Endothelial cell of umbilical vein (primary cell): ENCODE results near the gene RPS19. TPM values are rescaled to one million over a fixed set of nuclear protein-coding genes. Genes with fewer than 3 reads are reported as not detected.

ENCODE experiments used
- BruUV-seq: library from RNA; stranded (reverse); fragments of 400-500 nt; replicated peaks from 2 replicates; lab custom pipeline; 2021; lab: Mats Ljungman, UMichigan
- CTCF ChIA-PET: fragments of 300-600, 350-600 bp; sonication (Branson Sonifier 250); formaldehyde crosslinking; loops from one replicate; lab custom pipeline; 2021; ENCODE audit warnings: antibody characterized with exemption, inconsistent platforms; lab: Charles Lee
- POLR2A ChIA-PET: fragments of 300-600, 350-600 bp; sonication (Branson Sonifier 250); formaldehyde crosslinking; loops from one replicate; lab custom pipeline; 2021; ENCODE audit warnings: antibody characterized with exemption, inconsistent platforms; lab: Charles Lee
- DNase-seq: peaks from one replicate; pipeline ENCODE4 v3.0.0-alpha.2; 2011; ENCODE audit warnings: low read depth, low spot score
- FAIRE-seq: peaks from 2 replicates; lab custom pipeline; 2011; peaks lifted over from hg19 to GRCh38; lab: Jason Lieb, UNC
- H2AFZ ChIP-seq: 2 replicates; pipeline ENCODE4 v1.6.0; 2012; ENCODE audit warnings: low read depth, low read length, control low read depth, inconsistent platforms
- H3K27ac ChIP-seq: 2 replicates; pipeline ENCODE4 v1.5.1; 2011; ENCODE audit warnings: low read depth, mild to moderate bottlenecking, control low read depth, low read length, moderate library complexity; ENCODE audit not compliant: insufficient read depth
- H3K27me3 ChIP-seq, 2 experiments: 2 replicates each; pipeline versions ENCODE4 v1.6.0 to v1.6.1; 2011; ENCODE audit warnings: low read length in 2 of 2, mixed read lengths in 1 of 2; ENCODE audit not compliant: control insufficient read depth in 2 of 2, insufficient read depth in 2 of 2
- H3K36me3 ChIP-seq, 2 experiments: 2 replicates in 1 of 2; 3 replicates in 1 of 2; pipeline ENCODE4 v1.5.1; 2011; ENCODE audit warnings: low read length in 2 of 2, mild to moderate bottlenecking in 1 of 2, moderate library complexity in 1 of 2; ENCODE audit not compliant: control insufficient read depth in 2 of 2, insufficient read depth in 2 of 2; ENCODE audit errors: extremely low read depth in 1 of 2
- H3K4me1 ChIP-seq: 3 replicates; pipeline ENCODE4 v1.5.1; 2011; ENCODE audit warnings: mild to moderate bottlenecking, low read length; ENCODE audit not compliant: control insufficient read depth, insufficient read depth; ENCODE audit errors: extremely low read depth
- H3K4me2 ChIP-seq: 2 replicates; pipeline ENCODE4 v1.6.1; 2011; ENCODE audit warnings: low read length, control low read depth, mixed read lengths; ENCODE audit not compliant: insufficient read depth
- H3K4me3 ChIP-seq, 3 experiments: fragments of 200-600 bp in 1 of 3; sonication (generic), shearing (Covaris generic) in 1 of 3; replicated peaks in 1 of 3; 2 replicates each; pipeline ENCODE4 v1.5.1; 2011 to 2016; ENCODE audit warnings: control low read depth in 3 of 3, low read length in 3 of 3, mild to moderate bottlenecking in 2 of 3, inconsistent platforms in 1 of 3, low read depth in 1 of 3, moderate library complexity in 1 of 3; ENCODE audit not compliant: insufficient read depth in 1 of 3
- H3K79me2 ChIP-seq: 2 replicates; pipeline ENCODE4 v1.6.0; 2012; ENCODE audit warnings: low read length, inconsistent platforms; ENCODE audit not compliant: control insufficient read depth, insufficient read depth
- H3K9ac ChIP-seq: replicated peaks from 2 replicates; pipeline ENCODE3; 2011; ENCODE audit warnings: low read length, control low read depth; ENCODE audit not compliant: insufficient read depth; ENCODE audit errors: extremely low read depth
- H3K9me1 ChIP-seq: replicated peaks from 3 replicates; pipeline ENCODE4 v1.6.0; 2011; ENCODE audit warnings: mild to moderate bottlenecking, low read length; ENCODE audit not compliant: control insufficient read depth, insufficient read depth; ENCODE audit errors: extremely low read depth
- H3K9me3 ChIP-seq: replicated peaks from 2 replicates; pipeline ENCODE4 v1.5.1; 2012; ENCODE audit warnings: low read length, inconsistent platforms; ENCODE audit not compliant: control insufficient read depth, insufficient read depth
- H4K20me1 ChIP-seq: replicated peaks from 2 replicates; pipeline ENCODE3; 2011; ENCODE audit warnings: mild to moderate bottlenecking, low read length; ENCODE audit not compliant: control insufficient read depth, insufficient read depth; ENCODE audit errors: extremely low read depth
- EZH2 ChIP-seq: IDR thresholded peaks from 2 replicates; pipeline ENCODE4 v1.6.1; 2012; ENCODE audit warnings: borderline replicate concordance, low read depth, mild to moderate bottlenecking, moderate library complexity, low read length, inconsistent platforms; ENCODE audit not compliant: severe bottlenecking
- GATA2 ChIP-seq: IDR thresholded peaks from 2 replicates; pipeline ENCODE4 v1.7.0; 2011; ENCODE audit warnings: low read depth, mild to moderate bottlenecking, moderate library complexity, mixed read lengths, low read length; ENCODE audit not compliant: insufficient read length, insufficient read depth
- MAX ChIP-seq: IDR thresholded peaks from 2 replicates; pipeline ENCODE4 v1.6.1; 2011; ENCODE audit not compliant: insufficient read depth, insufficient read length
- MYC ChIP-seq: IDR thresholded peaks from one replicate; pipeline ENCODE4 v1.6.1; 2011; ENCODE audit warnings: mild to moderate bottlenecking, low read depth, low read length
- POLR2A ChIP-seq: IDR thresholded peaks from 2 replicates; pipeline ENCODE4 v1.6.1; 2012; ENCODE audit warnings: low read depth, mild to moderate bottlenecking, control low read depth, low read length
- POLR2AphosphoS5 ChIP-seq: IDR thresholded peaks from 2 replicates; pipeline ENCODE4 v1.6.1; 2012; ENCODE audit warnings: low read depth, mild to moderate bottlenecking, control low read depth, low read length, moderate library complexity; ENCODE audit not compliant: insufficient read depth
- dilution Hi-C: fragments of 300-500 bp; cut with MboI; formaldehyde crosslinking; loops from one replicate; pipeline ENCODE4 v1.15.0; 2019; ENCODE audit warnings: low sequenced_read_pairs; ENCODE audit not compliant: extremely low pct_ligation_motif_present
- intact Hi-C: fragments of 100-400 bp; cut with micrococcal nuclease; formaldehyde crosslinking; loops from one replicate; pipeline ENCODE4 v1.10.0; 2022
- polyA plus RNA-seq, 4 experiments: library from polyadenylated mRNA; depleted of rRNA in 3 of 4; stranded (reverse) in 3 of 4; unstranded in 1 of 4; fragments of >200 nt; gene quantifications; 2 replicates each; pipeline versions ENCODE4 v1.2.1 to v1.2.3, GENCODE V29; 2011 to 2012; ENCODE audit warnings: missing spikeins in 1 of 4
- total RNA-seq: library from RNA; stranded (reverse); gene quantifications from 2 replicates; pipeline ENCODE4 v1.2.3, GENCODE V29; 2021
- TF ChIP-seq, protein P1 (sequence below), 2 donors: IDR thresholded peaks; 1 replicate in 1 of 2; 2 replicates in 1 of 2; pipeline ENCODE4 v1.5.1; 2011; ENCODE audit warnings: low read length in 2 of 2, mild to moderate bottlenecking in 2 of 2, moderate library complexity in 2 of 2, control low read depth in 1 of 2, inconsistent platforms in 1 of 2, low read depth in 1 of 2; ENCODE audit not compliant: insufficient read depth in 1 of 2; ENCODE audit errors: extremely low read depth in 1 of 2

RPS19 gene
- total and polyA plus RNA-seq, 2 donors (not counting 3 experiments of a cell fraction or from before 2014, with no cell fraction given) = 2,234 to 4,353 TPM

DNA sequence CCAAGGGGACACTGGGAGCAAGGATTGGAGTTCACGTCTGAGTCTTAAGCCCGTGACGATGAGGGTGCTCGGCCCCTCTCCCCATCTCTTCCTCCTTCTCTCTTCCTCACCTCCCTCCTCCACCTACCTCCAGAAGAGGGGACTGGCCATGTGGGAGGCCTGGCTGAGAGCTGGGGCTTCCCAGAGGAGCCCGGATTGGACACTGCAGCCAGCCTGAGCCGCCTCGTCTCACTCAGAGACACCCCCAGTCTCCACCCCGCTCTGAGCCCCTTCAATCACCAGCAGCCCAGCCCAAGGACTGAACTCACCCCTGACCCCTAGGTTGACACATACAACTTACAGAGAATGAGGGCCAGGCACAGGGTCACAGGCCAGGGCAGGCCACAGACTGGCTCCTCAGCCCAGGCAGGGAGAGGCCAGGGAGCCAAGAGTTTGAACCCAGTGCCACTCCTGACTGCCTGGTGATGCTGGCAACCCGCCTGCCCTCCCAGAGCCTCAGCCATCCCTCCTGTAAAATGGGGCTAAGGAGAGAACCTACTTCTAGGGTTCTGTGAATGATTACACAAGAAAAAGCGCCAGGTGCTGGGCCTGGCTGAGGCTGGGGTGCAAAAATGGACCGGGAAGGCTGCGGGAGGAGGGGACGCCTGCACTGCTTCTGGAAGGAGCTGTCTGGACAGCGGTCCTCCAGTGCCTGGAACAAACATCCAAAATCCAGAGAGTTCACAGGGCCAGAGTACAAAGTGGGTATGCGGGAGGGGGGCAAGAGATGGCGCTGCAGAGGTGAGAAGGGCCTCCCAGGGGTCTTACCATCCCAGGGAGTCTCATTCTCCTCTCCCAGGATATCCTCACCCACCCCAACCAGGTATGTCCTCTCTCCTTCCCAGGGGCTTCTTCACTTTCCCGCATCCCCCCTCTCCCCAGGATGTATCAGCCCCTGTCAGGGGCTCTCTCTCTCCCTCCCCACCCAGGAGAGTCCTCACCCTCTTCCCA is 18.2 kb downstream of the RPS19 start:
- Histone ChIP-seq H3K4me2 (no peak overlapping the region), H3K9me1 (no peaks in the 10 kb centered on the region), H2AFZ (no peak overlapping the region), H3K36me3 (no peaks in the 10 kb centered on the region), H4K20me1 (no peaks in the 10 kb centered on the region), H3K27me3 (no peaks in the 10 kb centered on the region), H3K9me3 (no peaks in the 10 kb centered on the region), H3K4me3 (no peak overlapping the region), H3K27ac (no peak overlapping the region), H3K4me1 (peaks cover 4% of the 10 kb centered on the region), H3K79me2 (no peaks in the 10 kb centered on the region), H3K9ac (no peak overlapping the region)
- ChIA-PET POLR2A (no interaction called here), CTCF (no interaction called here)
- TF ChIP-seq MAX = no peak
- TF ChIP-seq EZH2 = no peak
- TF ChIP-seq MYC = no peak
- TF ChIP-seq POLR2A = no peak
- DNase-seq = no peak
- dilution Hi-C loops (no loop called here), intact Hi-C loops (no loop called here)
- no peak for FAIRE-seq
- no TSS peak for BruUV-seq

DNA sequence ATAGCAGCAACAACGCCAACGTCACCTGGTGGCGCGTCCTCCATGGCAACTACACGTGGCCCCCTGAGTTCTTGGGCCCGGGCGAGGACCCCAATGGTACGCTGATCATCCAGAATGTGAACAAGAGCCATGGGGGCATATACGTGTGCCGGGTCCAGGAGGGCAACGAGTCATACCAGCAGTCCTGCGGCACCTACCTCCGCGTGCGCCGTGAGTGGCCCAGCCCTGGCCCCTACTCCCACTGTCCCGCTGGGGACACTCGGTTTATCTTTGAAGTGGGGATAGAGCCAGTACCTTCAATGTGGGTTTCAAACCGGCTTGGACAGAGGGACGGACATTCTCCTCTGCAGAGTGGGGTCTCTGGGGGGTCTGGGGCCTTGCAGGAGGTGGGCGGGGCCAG is 19.0 kb downstream of the RPS19 start:
- intact Hi-C loops = no loop called here
- Histone ChIP-seq H3K9me1 (no peaks in the 10 kb centered on the region), H4K20me1 (no peaks in the 10 kb centered on the region), H3K27ac (no peak overlapping the region), H3K4me1 (peaks cover 4% of the 10 kb centered on the region), H2AFZ (no peak overlapping the region), H3K36me3 (no peaks in the 10 kb centered on the region), H3K9ac (no peak overlapping the region), H3K27me3 (no peaks in the 10 kb centered on the region), H3K4me2 (no peak overlapping the region), H3K4me3 (no peak overlapping the region), H3K79me2 (no peaks in the 10 kb centered on the region), H3K9me3 (no peaks in the 10 kb centered on the region)
- BruUV-seq = no TSS peak
- TF ChIP-seq GATA2 = no peak
- TF ChIP-seq, protein P1, sequence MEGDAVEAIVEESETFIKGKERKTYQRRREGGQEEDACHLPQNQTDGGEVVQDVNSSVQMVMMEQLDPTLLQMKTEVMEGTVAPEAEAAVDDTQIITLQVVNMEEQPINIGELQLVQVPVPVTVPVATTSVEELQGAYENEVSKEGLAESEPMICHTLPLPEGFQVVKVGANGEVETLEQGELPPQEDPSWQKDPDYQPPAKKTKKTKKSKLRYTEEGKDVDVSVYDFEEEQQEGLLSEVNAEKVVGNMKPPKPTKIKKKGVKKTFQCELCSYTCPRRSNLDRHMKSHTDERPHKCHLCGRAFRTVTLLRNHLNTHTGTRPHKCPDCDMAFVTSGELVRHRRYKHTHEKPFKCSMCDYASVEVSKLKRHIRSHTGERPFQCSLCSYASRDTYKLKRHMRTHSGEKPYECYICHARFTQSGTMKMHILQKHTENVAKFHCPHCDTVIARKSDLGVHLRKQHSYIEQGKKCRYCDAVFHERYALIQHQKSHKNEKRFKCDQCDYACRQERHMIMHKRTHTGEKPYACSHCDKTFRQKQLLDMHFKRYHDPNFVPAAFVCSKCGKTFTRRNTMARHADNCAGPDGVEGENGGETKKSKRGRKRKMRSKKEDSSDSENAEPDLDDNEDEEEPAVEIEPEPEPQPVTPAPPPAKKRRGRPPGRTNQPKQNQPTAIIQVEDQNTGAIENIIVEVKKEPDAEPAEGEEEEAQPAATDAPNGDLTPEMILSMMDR (IDR thresholded peaks at IDR 0.05; ENCODE audit: extremely low read depth in 1 of 2, insufficient read depth in 1 of 2, low read depth in 1 of 2, low read length in 2 of 2) = no peak
- TF ChIP-seq POLR2AphosphoS5 = no peak
- FAIRE-seq (no peak), DNase-seq (no peak)
- dilution Hi-C loops = no loop called here
- CTCF ChIA-PET = no interaction called here
- POLR2A ChIA-PET = no interaction called here
